NCI-H748 treated with DMSO at 0.1 percent for 48 hours (cell line): ENCODE data around the gene FILIP1L.

ENCODE experiments used
- DNase-seq: peaks from one replicate; lab custom pipeline; 2025; lab: John Stamatoyannopoulos, UW

Gene FILIP1L

DNA sequence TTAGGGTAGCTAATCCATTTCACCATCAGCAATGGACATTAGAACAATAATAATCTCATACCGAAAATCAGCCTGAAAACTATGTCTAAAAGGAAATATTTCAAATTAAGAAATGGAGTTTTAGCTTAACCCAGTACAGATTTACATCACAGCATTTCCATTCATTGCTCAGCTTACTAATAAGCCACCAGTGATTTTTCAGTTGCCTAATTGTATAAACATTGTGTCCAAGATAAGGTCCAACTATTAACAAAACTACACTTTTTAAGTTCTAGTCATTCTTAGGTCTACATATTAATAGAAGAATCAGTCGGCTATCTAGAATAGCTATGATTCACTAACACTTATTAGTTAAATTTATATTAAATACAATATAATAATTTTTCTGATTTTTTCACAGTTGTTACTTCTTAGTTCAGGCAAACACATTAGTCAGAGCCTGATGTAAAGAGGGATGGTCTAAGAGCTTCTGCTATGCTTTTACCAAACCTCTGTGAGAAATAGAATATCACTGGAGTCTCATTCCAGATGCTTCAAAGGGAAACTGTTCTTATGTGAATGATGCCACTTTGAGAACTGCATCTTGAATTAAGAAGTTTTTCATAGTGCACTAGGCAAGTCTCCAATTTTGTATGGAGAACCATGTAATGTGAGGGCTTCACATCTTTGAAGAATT, 222.6 kb downstream of the FILIP1L start:
- DNase-seq = no peak

DNA sequence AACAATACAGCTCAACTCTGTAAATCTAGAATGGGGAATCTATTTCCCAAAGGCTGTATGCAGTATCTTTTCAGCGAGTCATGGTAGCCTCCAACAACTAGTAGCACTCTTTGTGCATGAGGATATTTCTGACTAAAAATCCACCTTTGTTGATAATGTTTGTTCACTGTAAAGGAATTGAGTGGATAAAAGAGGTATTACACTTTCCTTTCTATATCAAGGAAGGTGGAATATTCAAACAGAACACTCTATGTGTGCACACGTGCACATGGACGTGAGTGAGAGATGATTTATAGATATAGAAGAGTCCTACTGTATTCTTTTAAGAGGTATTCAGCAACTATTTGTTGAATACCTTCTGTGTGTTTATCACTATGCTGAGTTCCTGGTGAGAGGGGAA, 228.4 kb downstream of the FILIP1L start:
- no peak for DNase-seq

DNA sequence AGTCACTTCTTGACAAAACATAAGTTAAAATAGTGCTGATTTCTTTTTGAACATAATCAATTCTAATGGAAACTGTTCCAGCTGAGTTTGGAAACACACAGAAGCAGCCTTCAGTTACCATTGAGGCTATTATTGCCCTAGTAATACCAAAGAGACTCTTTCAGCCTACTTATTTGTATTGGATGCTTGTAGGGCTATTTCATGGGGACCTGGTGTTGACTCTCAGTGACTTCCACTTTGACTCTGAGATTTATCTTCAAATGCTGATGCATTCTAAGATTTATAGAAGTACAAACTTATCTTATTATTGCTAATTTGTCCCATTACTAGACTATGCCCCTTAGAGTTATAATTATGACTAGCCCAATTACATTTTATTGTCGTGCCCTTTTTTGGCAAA, 229.2 kb downstream of the FILIP1L start:
- DNase-seq = no peak

DNA sequence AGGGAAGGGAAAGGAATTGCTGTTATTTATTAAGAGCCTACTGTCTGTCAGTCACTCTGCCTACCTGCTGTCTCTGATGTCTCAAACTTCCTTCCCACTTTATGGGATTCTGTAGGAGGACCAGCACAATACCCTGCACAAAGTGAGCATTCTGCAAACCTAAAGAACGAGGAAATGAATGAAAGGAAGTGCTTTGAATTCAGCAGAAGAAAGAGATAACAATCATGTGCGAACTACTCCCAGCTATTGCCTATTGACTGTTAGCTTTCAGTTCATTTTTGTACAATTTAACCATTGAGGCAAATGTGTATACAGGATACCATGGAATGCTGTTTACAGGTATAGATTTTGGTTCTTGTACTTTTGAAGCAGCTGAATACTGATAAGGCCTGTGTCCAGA, 229.8 kb downstream of the FILIP1L start:
- no peak for DNase-seq

DNA sequence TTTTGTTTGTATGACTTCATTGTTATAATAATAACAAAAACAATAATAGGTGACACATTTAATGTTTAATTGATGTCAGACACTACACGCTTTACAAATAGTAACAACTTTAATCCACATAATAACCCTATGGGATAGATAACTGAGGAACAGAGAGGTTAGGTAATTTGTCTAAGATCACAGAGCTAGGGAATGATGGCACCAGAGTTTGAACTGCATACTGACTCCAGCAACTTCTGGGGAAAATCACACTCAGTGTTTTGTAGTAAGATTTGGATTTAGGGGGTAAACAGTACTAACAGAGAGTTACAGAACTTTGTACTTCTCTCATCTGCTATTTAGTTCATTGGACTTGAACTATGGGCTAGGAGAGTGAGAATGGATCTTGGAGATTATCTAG, 230.6 kb downstream of the FILIP1L start:
- DNase-seq = no peak

DNA sequence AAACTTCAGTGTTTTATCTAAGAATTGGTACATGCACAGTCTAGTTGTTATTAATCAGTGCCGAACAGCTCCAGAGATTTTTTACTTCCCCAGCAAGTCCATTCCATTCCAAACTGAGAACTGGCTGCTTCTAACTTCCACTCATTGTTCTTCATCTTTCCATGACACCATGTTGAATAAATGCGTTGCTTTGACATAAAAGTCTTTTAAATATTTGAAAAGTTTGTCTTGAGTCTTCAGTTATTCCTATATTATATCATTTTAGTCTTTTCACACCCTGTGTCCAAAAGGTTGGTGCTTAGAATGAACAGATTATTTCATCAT, 231.2 kb downstream of the FILIP1L start:
- no peak for DNase-seq

DNA sequence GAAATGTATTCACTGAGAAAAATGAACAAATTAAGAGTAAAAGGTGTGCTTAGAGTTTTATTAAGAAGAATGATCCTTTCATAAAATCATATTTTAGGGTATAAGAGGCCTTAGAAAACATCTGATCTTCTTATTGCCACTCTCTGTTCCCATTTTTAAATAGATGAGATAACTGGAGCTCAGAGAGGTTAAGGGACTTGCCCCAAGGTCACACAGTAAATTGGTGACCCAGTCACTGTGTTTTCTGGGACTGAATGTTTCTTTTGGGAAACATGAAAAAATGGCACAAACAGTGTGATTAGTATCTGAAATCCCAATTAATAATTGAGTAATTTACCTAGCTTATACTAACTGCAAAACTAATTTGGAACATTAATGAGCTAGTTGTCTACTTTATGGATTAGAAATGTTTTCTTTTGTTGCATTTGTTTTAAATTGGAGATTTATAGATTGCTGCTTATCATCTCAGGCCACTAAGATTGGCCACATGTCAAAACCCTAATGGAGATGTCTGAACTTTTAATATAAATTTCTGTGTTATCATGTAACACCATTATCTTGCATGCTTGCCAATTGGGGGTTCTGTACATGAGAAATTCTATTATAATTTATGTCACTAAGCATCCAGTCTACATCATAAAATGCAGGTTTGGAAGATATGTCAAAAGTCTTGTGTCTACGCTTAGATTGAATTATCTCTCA, 231.7 kb downstream of the FILIP1L start:
- no peak for DNase-seq

DNA sequence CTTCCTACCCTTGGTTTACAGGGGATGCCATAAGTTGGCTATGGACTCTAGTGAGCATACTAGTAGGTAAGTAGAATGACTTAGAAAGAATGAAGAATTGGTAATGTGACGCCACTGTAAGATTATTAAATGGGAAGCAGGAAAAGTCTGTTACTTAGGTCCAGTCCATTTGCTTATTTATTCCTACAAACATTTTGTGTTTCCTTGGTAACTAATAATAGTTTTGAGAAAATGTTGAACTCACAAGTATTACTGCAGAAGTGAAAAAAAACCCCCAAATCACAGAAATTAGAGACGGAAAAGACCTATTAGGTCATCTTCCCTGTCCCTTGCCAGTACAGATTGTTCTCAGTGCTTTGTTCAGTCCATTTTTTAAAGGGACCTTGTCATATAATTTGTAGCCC, 233.2 kb downstream of the FILIP1L start:
- DNase-seq = no peak

DNA sequence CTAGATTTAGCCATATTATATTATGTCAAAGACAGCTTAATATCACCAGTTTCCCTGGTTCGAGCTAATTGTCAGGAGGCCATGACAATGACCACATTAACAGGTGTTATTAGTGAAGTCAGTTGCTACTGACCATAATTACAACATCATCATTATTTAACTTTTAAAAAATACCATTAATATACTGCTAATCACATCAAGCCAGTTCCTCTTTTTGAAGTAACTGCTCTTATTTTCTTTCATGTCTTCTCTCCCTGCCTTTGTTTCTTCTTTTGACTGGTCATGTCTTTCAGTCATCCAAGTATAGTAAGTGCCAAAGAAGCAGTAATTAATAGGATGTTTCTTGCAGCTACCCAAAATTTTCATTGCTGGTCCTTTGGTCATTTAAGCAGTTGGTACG, 235.0 kb downstream of the FILIP1L start:
- no peak for DNase-seq

DNA sequence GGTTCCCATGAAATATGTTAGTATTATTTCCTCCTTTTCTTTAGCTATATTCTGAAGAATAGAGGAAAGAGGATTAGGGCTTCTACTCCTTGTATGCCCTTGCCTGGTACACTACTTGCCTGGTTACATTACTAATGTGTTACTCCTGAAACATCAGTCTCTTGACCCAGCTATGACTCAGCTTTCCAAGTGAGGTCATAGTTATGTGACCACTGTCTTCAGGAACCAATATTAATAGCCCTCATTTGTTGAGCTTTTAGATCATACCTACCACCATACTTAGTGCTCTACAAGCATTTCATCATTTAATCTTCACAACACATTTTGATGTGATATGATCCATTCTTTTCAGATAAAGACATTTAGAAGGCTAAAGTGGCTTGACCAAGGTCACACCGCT, 236.3 kb downstream of the FILIP1L start:
- DNase-seq = no peak

DNA sequence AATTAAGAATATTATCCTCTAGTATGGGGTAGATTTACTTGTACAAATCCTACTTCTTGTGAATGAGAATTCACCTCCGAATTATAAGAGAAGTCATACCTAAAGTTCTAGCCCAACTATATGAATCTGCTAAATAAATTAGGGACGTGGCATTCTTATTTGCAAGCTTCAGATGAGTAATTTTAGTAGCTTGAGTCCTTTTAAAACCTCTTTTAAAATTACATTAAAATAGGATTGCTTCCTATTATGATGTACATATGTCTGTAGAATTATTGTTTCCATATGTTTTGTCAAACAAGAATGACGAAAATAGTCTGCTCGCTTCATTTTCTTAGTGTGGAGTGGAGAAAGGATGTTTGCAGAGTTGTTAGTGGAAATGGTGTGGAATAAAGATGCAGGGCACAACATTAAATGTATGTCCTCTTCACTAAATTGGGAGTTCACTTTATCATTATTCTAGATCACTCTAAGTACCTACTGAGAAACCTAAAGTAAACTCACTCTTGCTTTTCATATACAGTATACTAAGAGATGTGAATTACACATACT, 237.2 kb downstream of the FILIP1L start:
- DNase-seq = no peak

DNA sequence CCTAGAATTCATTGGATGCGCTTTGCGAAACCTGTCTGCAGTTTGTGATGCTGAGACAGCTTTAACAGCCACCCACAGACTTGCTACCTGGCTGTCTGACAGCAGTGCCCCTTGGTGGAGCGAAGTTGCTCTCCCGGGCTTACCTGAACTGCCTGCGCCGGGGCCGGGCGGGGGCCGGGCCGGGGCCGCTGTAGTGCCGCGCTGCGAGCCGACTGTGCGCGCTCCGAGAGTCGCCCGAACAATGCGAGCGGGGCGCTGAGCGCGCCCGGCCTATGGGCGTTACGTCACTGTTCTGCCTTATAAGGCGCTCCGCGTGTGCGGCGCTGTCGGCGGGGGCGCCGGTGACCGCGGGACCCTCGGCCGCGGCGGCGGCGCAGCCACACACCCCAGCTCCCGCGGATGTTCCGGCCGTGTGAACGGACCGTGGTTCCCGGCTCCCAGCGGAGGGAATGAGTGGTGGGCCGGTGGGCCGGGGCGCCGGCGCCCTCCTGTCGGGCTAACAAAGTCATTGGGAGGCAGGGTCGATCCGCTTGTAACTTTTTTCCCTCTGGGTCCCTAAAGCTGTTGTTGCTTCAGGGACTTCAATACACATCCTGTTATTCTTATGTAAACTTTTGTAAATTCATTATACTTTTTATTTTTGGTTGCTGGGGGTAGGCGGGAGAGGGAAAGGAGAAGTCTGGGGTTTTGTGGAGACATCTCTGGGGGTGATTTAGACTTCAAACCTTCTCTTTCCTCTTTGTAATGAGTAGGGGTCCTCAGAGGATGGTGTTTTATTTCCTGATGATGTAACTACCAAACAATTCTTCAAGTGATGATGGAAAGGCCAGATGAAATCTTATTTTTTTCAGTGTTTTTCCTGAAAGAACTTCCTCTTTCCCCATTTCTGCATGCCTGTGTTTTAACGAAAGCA, 238.1 kb downstream of the FILIP1L start:
- peak; percentile 42 for DNase-seq

DNA sequence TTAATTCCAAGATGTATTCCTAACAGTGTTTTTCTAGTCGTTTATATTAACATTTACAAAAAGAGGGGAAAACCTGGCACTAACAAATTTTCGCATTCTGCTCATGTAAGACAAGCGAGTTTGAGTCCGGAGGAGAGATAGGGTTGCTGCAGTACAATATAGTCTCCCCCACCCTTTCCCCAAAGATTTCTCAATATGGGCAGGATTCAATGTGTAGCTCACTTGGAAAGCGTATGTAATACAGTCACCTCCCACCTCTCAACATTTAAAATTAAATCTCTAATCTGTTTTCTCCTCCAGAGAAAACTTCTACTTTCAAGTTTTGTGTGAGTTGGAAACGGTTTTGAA, 238.7 kb downstream of the FILIP1L start:
- no peak for DNase-seq

DNA sequence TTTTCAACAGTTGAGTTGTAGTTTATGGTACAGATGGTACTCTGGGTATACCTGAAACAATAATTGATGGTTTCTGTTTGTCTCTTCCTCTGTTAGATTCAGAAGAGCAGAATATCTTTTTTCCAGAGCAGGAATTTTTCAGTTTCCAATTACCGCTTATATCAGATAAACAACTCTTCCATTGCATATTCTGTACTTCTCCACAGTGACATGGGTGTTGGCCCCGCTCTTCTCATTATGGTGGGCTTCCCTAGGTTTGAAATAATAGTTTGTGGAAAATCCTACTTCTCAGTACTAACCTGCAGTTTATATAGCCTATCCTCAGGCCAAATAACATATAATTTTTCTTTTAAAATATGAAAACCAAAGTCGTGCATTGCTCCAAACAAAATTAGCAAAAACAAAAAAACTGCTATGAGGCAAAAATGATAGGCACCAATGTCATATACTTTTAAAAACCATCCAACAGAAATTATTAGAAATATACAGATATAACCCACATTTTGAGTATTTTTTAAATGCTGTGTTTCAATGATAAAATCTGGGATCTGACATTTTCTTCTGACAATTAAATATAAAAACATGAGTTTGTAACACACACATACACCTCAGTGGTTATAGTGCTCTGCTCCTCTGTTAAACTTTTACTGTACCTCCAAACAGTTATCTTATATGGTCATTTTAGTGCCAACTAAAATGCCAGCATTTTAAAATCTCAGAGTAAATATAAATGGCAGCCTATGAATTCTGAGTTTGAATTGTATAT, 239.9 kb downstream of the FILIP1L start:
- no peak for DNase-seq

DNA sequence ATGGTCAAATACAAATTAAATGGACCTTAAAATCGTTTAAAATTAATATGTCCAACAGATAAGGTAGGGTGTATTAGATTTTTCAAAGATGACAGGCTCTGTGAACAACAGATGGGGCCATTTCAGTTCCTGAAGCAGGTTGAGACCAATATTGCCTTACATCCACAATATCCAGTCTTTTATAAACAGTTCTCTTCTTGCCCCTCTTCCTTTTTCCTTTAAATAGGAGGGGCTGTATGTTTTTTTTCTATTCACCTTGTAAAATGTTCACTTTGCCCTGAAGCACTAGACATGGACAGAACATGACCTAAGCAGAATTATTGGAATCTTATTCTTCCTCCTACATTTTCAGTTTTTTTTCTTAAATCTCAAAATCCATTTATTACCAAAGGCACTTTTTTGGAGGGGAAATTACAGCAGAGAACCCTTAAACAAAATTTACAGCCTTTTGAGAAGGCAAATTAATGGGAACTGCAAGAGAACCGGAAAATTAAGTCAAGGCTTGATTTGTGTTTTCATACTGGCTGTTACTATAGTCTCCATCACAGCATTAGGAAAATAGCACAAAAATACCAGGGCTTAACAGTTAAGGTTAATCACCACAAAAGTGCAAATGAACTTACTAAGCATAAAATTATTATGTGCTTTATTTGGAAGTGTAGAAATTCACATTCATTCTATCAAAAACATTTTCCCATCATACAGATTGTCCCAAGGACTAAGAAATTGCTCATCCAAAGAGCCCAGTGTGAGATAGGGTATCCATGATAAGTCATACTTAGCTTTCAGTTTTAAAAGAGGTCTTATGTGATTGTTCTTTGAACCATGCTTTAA, 240.8 kb downstream of the FILIP1L start:
- no peak for DNase-seq

DNA sequence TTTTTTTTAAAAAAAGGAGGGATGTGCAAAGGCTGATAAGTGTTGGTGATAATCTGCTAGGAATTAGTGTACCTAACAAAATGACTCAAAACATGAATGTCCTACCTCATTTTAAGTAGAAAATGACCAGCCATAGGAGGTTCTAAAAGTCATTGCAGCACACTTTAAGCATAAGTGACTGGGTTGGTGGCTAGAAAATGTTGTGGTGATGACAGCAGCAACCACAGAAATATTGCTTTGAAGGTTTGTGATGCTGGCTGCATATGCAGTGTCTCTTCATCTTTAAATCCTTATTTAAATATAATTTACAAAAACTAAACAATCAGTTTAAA, 241.4 kb downstream of the FILIP1L start:
- no peak for DNase-seq

DNA sequence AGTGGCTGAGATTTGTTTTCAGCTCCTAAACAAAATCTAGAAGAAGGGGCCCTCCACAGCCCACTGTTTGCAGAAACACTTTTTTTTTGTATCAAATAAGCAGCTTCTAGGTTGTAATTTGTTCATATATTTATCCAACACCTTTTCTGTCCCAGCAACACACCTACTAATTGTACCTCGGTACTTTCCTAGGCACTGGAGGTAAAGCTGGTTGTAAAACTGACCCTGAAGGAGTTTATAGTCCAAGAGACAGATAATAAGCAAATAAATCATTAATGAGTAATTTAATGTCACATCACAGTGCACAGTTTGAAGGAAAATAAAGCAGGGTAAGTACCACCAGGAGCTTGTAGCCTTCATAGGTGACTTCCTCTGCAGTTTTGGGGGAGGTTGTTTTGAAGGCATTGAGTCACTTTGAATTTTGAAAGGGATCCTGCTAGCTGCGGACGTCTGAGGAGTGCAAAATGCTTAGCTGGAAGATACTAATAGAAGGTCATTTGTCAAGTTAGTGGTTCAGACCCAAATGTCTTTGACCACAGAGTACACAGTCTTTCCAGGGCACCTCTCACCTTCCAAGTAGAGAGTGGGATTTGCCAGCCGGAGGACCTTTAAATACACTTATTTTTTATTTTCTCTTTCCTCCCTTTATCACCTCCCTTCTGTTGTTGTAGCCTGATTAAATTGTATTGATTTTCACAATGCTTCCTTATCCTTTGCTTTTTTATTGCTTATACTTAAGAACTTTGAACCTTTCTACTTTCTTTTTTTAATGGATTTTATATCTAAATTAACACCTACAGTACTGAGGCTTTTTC, 242.9 kb downstream of the FILIP1L start:
- DNase-seq = no peak

DNA sequence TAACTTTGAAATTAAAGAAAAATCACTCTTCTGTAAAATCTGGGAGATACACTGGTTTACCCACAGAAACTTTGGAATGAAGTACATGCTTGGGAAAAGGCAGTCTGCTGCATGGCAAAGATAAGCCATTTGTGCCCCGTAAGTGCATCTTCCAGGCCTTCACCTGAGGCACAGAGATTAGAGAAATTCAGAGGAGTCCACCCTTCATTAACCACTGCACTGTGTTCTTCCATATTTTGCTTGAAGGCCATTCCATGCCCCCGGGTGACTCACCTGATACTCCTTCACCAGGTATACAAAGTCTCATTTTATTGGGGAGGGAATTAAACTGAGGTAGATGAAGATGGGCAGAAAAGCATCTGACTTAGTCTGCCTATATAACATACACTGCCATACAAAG, 243.6 kb downstream of the FILIP1L start:
- no peak for DNase-seq

DNA sequence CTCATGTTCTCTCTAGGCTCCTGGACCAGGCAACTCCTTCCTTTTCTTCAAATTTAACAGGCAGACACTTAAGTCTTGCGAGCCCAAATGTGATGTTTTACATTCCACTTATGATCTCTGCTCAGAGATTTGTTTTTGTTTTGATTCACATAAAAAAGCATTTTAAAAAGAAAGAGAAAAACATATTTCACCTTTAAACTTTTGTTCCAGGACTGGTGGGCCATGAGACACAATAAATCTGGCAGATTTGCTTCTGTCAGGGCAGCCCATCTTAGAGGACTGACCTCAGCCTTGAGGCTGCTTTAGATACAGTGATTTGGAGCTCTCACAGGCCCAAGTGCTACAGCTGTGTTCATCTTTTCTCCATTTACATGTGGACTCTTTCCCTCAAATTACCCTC, 244.7 kb downstream of the FILIP1L start:
- DNase-seq = no peak

DNA sequence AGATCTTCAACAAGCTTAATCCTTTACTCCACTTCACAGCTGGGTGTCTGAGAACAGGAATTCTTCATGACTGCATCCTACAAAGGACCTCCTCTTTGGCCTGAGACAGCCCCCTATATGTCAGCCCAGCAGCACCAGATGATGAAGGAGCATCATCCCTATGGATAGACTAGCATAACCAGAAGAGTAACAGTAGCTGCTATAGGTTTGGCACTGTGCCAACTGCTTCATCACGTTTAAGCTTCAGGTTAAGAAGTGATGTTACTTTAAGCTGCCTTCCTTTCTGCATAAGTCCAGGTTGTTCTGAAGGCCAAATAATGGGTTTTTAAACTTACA, 246.0 kb downstream of the FILIP1L start:
- DNase-seq = no peak
